K562 (cell line): ENCODE results near the gene KRT28. TPM values are rescaled to one million over a fixed set of nuclear protein-coding genes. Genes with fewer than 3 reads are reported as not detected.

Experiments
- ATAC-seq: fragments of 200-7000 bp; cut with Tn5 transposase; 3 replicates; pipeline ENCODE4 v1.9.1; 2020; ENCODE audit warnings: moderate library complexity
- BruUV-seq: library from RNA; stranded (reverse); fragments of 400-500 nt; replicated peaks from 2 replicates; lab custom pipeline; 2021; lab: Mats Ljungman, UMichigan
- CTCF ChIA-PET: fragments of 300-600 bp; formaldehyde crosslinking; extraction: SDS; loops from one replicate; lab custom pipeline; 2021; ENCODE audit warnings: low intra/inter-chr PET ratio; lab: Yijun Ruan, JAX
- POLR2A ChIA-PET: fragments of 300-600, 350-650 bp; sonication (Branson Sonifier 250); formaldehyde crosslinking; extraction: SDS; loops from one replicate; lab custom pipeline; 2021; ENCODE audit warnings: antibody characterized with exemption, inconsistent platforms; lab: Yijun Ruan, JAX
- DNase-seq, 4 experiments: peaks; one replicate each; pipeline versions ENCODE4 v3.0.0 to v3.0.0-alpha.2; 2011 to 2018; ENCODE audit warnings: low spot score in 3 of 4, mixed read lengths in 3 of 4; ENCODE audit errors: extremely low read depth in 1 of 4
- FAIRE-seq: peaks from 2 replicates; lab custom pipeline; 2011; peaks lifted over from hg19 to GRCh38; lab: Jason Lieb, UNC
- H2AFZ ChIP-seq: 2 replicates; pipeline ENCODE4 v1.6.0; 2011; ENCODE audit warnings: low read depth, low read length, control low read depth, inconsistent platforms
- H3K27ac ChIP-seq: fragments of 200-600 bp; 3 replicates; pipeline ENCODE4 v1.8.0; 2011; ENCODE audit warnings: low read depth, mild to moderate bottlenecking, control low read depth, inconsistent platforms, low read length, moderate library complexity, mixed read lengths; ENCODE audit errors: extremely low read depth
- H3K27me3 ChIP-seq, 2 experiments: fragments of 300-600 bp in 1 of 2; 2 replicates in 1 of 2; 3 replicates in 1 of 2; pipeline versions ENCODE4 v1.6.0 to v1.8.0; 2011; ENCODE audit warnings: inconsistent platforms in 2 of 2, low read length in 2 of 2, mild to moderate bottlenecking in 1 of 2, mixed read lengths in 1 of 2, moderate library complexity in 1 of 2; ENCODE audit not compliant: control insufficient read depth in 2 of 2, insufficient read depth in 2 of 2
- H3K36me3 ChIP-seq: fragments of 300-600 bp; 3 replicates; pipeline ENCODE4 v1.8.0; 2011; ENCODE audit warnings: mild to moderate bottlenecking, low read length, inconsistent platforms; ENCODE audit not compliant: control insufficient read depth, insufficient read depth
- H3K4me1 ChIP-seq, 2 experiments: fragments of 200-600 bp in 1 of 2; replicated peaks in 1 of 2; 2 replicates in 1 of 2; 3 replicates in 1 of 2; pipeline versions ENCODE4 v1.5.1 to v1.8.0; 2011; ENCODE audit warnings: inconsistent platforms in 2 of 2, low read length in 2 of 2, mild to moderate bottlenecking in 1 of 2, mixed read lengths in 1 of 2, moderate library complexity in 1 of 2; ENCODE audit not compliant: control insufficient read depth in 2 of 2, insufficient read depth in 2 of 2
- H3K4me2 ChIP-seq: 2 replicates; pipeline ENCODE4 v1.6.1; 2011; ENCODE audit warnings: low read length, control low read depth, inconsistent platforms, mixed read lengths; ENCODE audit not compliant: insufficient read depth
- H3K4me3 ChIP-seq: fragments of 200-600 bp; sonication (generic), shearing (Covaris generic); 2 replicates; pipeline ENCODE4 v1.5.1; 2016; ENCODE audit warnings: control low read depth, inconsistent platforms
- H3K79me2 ChIP-seq: fragments of 200-600 bp; 3 replicates; pipeline ENCODE4 v1.8.0; 2011; ENCODE audit warnings: low read length, inconsistent platforms; ENCODE audit not compliant: control insufficient read depth, insufficient read depth
- H3K9ac ChIP-seq, 2 experiments: 2 replicates each; pipeline versions ENCODE4 v1.6.0 to v1.6.1; 2011; ENCODE audit warnings: low read depth in 2 of 2, low read length in 2 of 2, control low read depth in 1 of 2, inconsistent platforms in 1 of 2, mild to moderate bottlenecking in 1 of 2, mixed read lengths in 1 of 2; ENCODE audit not compliant: insufficient read depth in 1 of 2
- H3K9me1 ChIP-seq: one replicate; pipeline ENCODE4 v1.6.0; 2011; ENCODE audit warnings: inconsistent platforms, mild to moderate bottlenecking, low read length, moderate library complexity; ENCODE audit not compliant: control insufficient read depth, insufficient read depth
- H3K9me3 ChIP-seq: replicated peaks from 2 replicates; pipeline ENCODE4 v1.5.1; 2011; ENCODE audit warnings: low read depth, low read length, inconsistent platforms; ENCODE audit not compliant: control insufficient read depth, insufficient read depth
- H4K20me1 ChIP-seq: replicated peaks from 2 replicates; pipeline ENCODE4 v1.6.1; 2011; ENCODE audit warnings: low read length, inconsistent platforms, mixed read lengths; ENCODE audit not compliant: control insufficient read depth, insufficient read depth
- ATF3 ChIP-seq, 2 experiments: fragments of 450-650 bp in 1 of 2; sonication (generic) in 1 of 2; formaldehyde crosslinking in 1 of 2; IDR thresholded peaks in 1 of 2; conservative IDR thresholded peaks in 1 of 2; 2 replicates each; pipeline versions ENCODE4 v1.6.1 to v1.8.1; 2016 to 2023; ENCODE audit warnings: mild to moderate bottlenecking in 2 of 2, moderate library complexity in 2 of 2, inconsistent platforms in 1 of 2, missing genetic modification reagents in 1 of 2
- FOXK1 ChIP-seq: sonication (generic); formaldehyde crosslinking; IDR thresholded peaks from 2 replicates; pipeline ENCODE4 v1.8.0; 2022; ENCODE audit warnings: missing genetic modification reagents, mild to moderate bottlenecking, borderline replicate concordance
- GTF2F1 ChIP-seq: IDR thresholded peaks from 2 replicates; pipeline ENCODE4 v1.6.1; 2011; ENCODE audit warnings: low read depth, low read length, improper control_type of control experiment
- KAT8 ChIP-seq: fragments of 450-650 bp; IDR thresholded peaks from 2 replicates; pipeline ENCODE4 v1.6.1; 2016; ENCODE audit warnings: low read depth, mild to moderate bottlenecking
- MIER1 ChIP-seq: fragments of 450-650 bp; IDR thresholded peaks from 2 replicates; pipeline ENCODE4 v1.6.1; 2016; ENCODE audit warnings: antibody characterized with exemption, mild to moderate bottlenecking, low read depth
- NFATC3 ChIP-seq: fragments of 450-650 bp; IDR thresholded peaks from 2 replicates; pipeline ENCODE4 v1.6.1; 2017; ENCODE audit warnings: mild to moderate bottlenecking
- NFRKB ChIP-seq: fragments of 450-650 bp; IDR thresholded peaks from 2 replicates; pipeline ENCODE4 v1.6.1; 2016; ENCODE audit warnings: low read depth
- NKRF ChIP-seq: fragments of 450-650 bp; IDR thresholded peaks from 2 replicates; pipeline ENCODE4 v1.6.1; 2016; ENCODE audit warnings: borderline replicate concordance
- RBM14 ChIP-seq: fragments of 200-400 bp; formaldehyde crosslinking; IDR thresholded peaks from 2 replicates; pipeline ENCODE4 v1.6.1; 2018; ENCODE audit warnings: low read depth, mild to moderate bottlenecking, low read length, moderate library complexity, borderline replicate concordance; ENCODE audit not compliant: insufficient read depth
- RFX7 ChIP-seq: fragments of 250-450 bp; sonication (Bioruptor Pico); IDR thresholded peaks from 2 replicates; pipeline ENCODE4 v1.5.1; 2021; ENCODE audit warnings: mild to moderate bottlenecking
- TEAD2 ChIP-seq: fragments of 450-650 bp; IDR thresholded peaks from 2 replicates; pipeline ENCODE4 v1.6.1; 2016; ENCODE audit warnings: missing genetic modification characterization, control low read depth, missing compliant biosample characterization
- ZBED1 ChIP-seq: IDR thresholded peaks from 2 replicates; pipeline ENCODE4 v1.6.1; 2014
- ZFPM2 ChIP-seq: fragments of 250-450 bp; sonication (Bioruptor Pico); IDR thresholded peaks from 2 replicates; pipeline ENCODE4 v1.5.1; 2022; ENCODE audit warnings: mild to moderate bottlenecking
- ZNF41 ChIP-seq: fragments of 250-450 bp; sonication (Bioruptor Pico); conservative IDR thresholded peaks from 2 replicates; pipeline ENCODE4 v1.4.0; 2020; ENCODE audit warnings: mild to moderate bottlenecking
- ZNF707 ChIP-seq: fragments of 250-450 bp; sonication (Bioruptor Pico); conservative IDR thresholded peaks from 2 replicates; pipeline ENCODE4 v1.8.0; 2022; ENCODE audit warnings: inconsistent platforms, mild to moderate bottlenecking, moderate library complexity
- WGBS: fragments of 100-300 bp; shearing (Covaris generic); methylation state at CpG from one replicate; pipeline ENCODE4 v1.1.6; 2016; ENCODE audit warnings: low coverage, mixed read lengths; ENCODE audit not compliant: insufficient coverage; ENCODE audit errors: missing lambda C conversion rate; 5-methylcytosine and 5-hydroxymethylcytosine counted together
- in situ Hi-C: fragments of 300-500 bp; cut with MboI; formaldehyde crosslinking; loops from 4 replicates; pipeline ENCODE4 v1.15.0; 2018; ENCODE audit warnings: inconsistent platforms, mixed read lengths
- intact Hi-C: fragments of 100-400 bp; cut with micrococcal nuclease; formaldehyde crosslinking; loops from 2 replicates; pipeline ENCODE4 v1.14.2; 2022
- polyA plus RNA-seq, 8 experiments: library from polyadenylated mRNA; depleted of rRNA in 4 of 8; stranded (reverse) in 5 of 8; unstranded in 3 of 8; fragments of >200 nt; fragmentation: Nextera tagmentation in 2 of 8; fragmentation: Illumina TruSeq in 1 of 8; extraction: Ambion mirVana in 2 of 8; extraction: Trizol in 1 of 8; gene quantifications; 2 replicates each; pipeline versions ENCODE4 v1.2.1 to v1.2.3, GENCODE V29; 2011 to 2014; ENCODE audit warnings: inconsistent platforms in 1 of 8, missing spikeins in 1 of 8
- total RNA-seq, 7 experiments: library from RNA; depleted of rRNA in 6 of 7; stranded (reverse); fragments of >200 nt in 6 of 7; fragmentation: Illumina TruSeq in 2 of 7; extraction: Trizol in 2 of 7; gene quantifications; 2 replicates each; pipeline versions ENCODE4 v1.2.1 to v1.2.3, GENCODE V29; 2011 to 2021; ENCODE audit warnings: low replicate concordance in 1 of 7
- TF ChIP-seq, protein P1 (sequence below): fragments of 250-450 bp; sonication (Bioruptor Pico); IDR thresholded peaks from 2 replicates; pipeline ENCODE4 v1.8.0; 2021; ENCODE audit warnings: borderline replicate concordance, mild to moderate bottlenecking, moderate library complexity; ENCODE audit not compliant: poor library complexity, severe bottlenecking
- TF ChIP-seq, protein P2 (sequence below): fragments of 200-800 bp; sonication (Bioruptor generic); IDR thresholded peaks from 2 replicates; pipeline ENCODE4 v1.6.1; 2017; ENCODE audit warnings: missing genetic modification characterization, missing compliant biosample characterization

KRT28 gene
- total and polyA plus RNA-seq, 9 of the 15 experiments (the other 6 are each of a cell fraction or from before 2014, with no cell fraction given), result not detected

- TF ChIP-seq ATF3 (IDR thresholded peaks at IDR 0.05) (no peak), ATF3 (CRISPR knock-in tag; conservative IDR thresholded peaks at IDR 0.05) (no peak), MIER1 (0 out of 2 replicates have a peak, but pooled peaks have one; percentile 30)
Measured at GRCh38 chr17:40806131-40806530, 6.4 kb upstream of the KRT28 start (continued).

- Histone ChIP-seq H3K9ac (no peak overlapping the region), H3K27ac (no peak overlapping the region), H3K4me3 (no peak overlapping the region), H2AFZ (no peak overlapping the region), H3K79me2 (no peaks in the 10 kb centered on the region), H4K20me1 (no peaks in the 10 kb centered on the region), H3K36me3 (no peaks in the 10 kb centered on the region), H3K9me1 (no peaks in the 10 kb centered on the region), H3K27me3 (peaks cover 3 to 14% of the 10 kb centered on the region in 2 experiments; a peak in 4 of 5 replicates), H3K4me1 (no peaks in the 10 kb centered on the region), H3K9me3 (no peaks in the 10 kb centered on the region), H3K4me2 (no peak overlapping the region)
- intact Hi-C loops, result loop anchor here (1.0 to 2.0 kb wide), 4 partner anchors 53 to 745 kb away; no protein-coding TSS in a partner anchor
- ATAC-seq, result peak; percentile 98
- DNase-seq, result peak; percentile 85 to 88 (median 86)
- BruUV-seq, result no TSS peak
- ChIA-PET CTCF (interaction anchor here (0.6 to 2.0 kb wide), 8 partner anchors 58 to 859 kb away, joined by 3 to 24 read pairs (median 4); partner anchors contain the start of gene KRT20), POLR2A (no interaction called here)
- WGBS, result 8% methylated on average over 13 of the region's 13 CpGs
- FAIRE-seq, result peak; percentile 71
- in situ Hi-C loops, result loop anchor here (5.0 to 10.0 kb wide), 3 partner anchors 101 to 859 kb away; no protein-coding TSS in a partner anchor
- TF ChIP-seq NFATC3, result no peak
- TF ChIP-seq TEAD2 (tag), result no peak
- TF ChIP-seq KAT8, result no peak
- no peak for TF ChIP-seq ZFPM2
- TF ChIP-seq RFX7 (CRISPR knock-in tag), result no peak
- no peak for TF ChIP-seq ZNF707
- TF ChIP-seq, protein P1, sequence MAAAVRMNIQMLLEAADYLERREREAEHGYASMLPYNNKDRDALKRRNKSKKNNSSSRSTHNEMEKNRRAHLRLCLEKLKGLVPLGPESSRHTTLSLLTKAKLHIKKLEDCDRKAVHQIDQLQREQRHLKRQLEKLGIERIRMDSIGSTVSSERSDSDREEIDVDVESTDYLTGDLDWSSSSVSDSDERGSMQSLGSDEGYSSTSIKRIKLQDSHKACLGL (CRISPR knock-in tag), result no peak
- no peak for TF ChIP-seq NKRF
- TF ChIP-seq RBM14, result no peak
- no peak for TF ChIP-seq ZNF41 (CRISPR knock-in tag)
- TF ChIP-seq ZBED1, result no peak
- no peak for TF ChIP-seq NFRKB
- TF ChIP-seq, protein P2, sequence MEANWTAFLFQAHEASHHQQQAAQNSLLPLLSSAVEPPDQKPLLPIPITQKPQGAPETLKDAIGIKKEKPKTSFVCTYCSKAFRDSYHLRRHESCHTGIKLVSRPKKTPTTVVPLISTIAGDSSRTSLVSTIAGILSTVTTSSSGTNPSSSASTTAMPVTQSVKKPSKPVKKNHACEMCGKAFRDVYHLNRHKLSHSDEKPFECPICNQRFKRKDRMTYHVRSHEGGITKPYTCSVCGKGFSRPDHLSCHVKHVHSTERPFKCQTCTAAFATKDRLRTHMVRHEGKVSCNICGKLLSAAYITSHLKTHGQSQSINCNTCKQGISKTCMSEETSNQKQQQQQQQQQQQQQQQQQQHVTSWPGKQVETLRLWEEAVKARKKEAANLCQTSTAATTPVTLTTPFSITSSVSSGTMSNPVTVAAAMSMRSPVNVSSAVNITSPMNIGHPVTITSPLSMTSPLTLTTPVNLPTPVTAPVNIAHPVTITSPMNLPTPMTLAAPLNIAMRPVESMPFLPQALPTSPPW (CRISPR knock-in tag), result no peak
- no peak for TF ChIP-seq FOXK1 (CRISPR knock-in tag)
- TF ChIP-seq GTF2F1, result no peak
Measured at GRCh38 chr17:40803617-40804082, 3.9 kb upstream of the KRT28 start.
